Loucy (cell line): Measurements from ENCODE around the gene TMEM43.

Experiments
- EZH2phosphoT487 ChIP-seq: fragments of 200-600 bp; IDR thresholded peaks from 2 replicates; pipeline ENCODE4 v1.6.1; 2018; ENCODE audit warnings: antibody characterized with exemption, mild to moderate bottlenecking, moderate library complexity, borderline replicate concordance
- TF ChIP-seq, protein P1 (sequence below): fragments of 200-600 bp; sonication (generic); conservative IDR thresholded peaks from 2 replicates; pipeline ENCODE4 v1.5.1; 2014; ENCODE audit warnings: mild to moderate bottlenecking, antibody characterized with exemption, low read length

DNA sequence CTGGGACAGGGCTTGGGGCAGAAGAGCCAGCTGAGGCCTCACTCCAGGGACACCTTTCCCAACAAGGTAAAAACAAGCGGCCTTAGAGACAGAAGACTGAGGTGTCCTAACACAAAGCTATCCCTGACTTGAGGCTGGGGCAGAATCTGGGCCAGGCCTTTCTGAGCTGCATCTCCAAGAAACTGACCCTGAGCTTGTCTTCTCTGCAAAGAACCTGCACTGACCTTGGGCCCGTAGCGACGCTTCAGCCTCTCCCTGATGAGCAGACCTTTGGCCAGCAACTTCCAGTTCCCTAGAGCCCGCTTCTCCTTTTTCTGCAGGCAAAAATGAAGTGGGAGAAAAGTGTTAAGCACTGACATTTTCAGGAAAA, 22.2 kb downstream of the TMEM43 start:
- TF ChIP-seq, protein P1, sequence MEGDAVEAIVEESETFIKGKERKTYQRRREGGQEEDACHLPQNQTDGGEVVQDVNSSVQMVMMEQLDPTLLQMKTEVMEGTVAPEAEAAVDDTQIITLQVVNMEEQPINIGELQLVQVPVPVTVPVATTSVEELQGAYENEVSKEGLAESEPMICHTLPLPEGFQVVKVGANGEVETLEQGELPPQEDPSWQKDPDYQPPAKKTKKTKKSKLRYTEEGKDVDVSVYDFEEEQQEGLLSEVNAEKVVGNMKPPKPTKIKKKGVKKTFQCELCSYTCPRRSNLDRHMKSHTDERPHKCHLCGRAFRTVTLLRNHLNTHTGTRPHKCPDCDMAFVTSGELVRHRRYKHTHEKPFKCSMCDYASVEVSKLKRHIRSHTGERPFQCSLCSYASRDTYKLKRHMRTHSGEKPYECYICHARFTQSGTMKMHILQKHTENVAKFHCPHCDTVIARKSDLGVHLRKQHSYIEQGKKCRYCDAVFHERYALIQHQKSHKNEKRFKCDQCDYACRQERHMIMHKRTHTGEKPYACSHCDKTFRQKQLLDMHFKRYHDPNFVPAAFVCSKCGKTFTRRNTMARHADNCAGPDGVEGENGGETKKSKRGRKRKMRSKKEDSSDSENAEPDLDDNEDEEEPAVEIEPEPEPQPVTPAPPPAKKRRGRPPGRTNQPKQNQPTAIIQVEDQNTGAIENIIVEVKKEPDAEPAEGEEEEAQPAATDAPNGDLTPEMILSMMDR = no peak
- no peak for TF ChIP-seq EZH2phosphoT487
